Hematopoietic multipotent progenitor cell treated with erythropoietin and hydrocortisone succinate and interleukin-3 and kit ligand, for 15 days (in vitro differentiated cells): ENCODE results near the gene PTPN14.

Experiments used
- DNase-seq: peaks from one replicate; pipeline ENCODE4 v3.0.0-alpha.2; 2015; ENCODE audit warnings: low spot score

Gene PTPN14

DNA sequence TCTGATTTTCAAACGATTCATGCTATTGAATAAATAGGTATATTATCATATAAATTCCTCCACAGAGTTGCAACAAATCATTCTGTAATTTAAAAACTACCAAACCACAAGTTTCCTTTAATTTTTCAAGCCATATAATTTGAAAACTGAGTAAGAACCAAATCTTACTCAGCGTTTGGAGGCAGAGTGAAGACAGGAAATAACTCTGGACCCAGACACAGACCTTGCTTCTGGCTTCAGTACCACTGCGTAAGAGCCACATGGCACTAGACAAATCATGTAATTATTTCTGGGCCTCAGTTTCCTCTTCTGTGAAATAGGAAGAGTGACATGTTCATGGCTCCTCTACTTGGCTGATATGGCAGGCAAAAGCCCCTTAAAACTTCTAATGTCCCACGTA lies 188.0 kb downstream of the PTPN14 start:
- DNase-seq, result no peak

DNA sequence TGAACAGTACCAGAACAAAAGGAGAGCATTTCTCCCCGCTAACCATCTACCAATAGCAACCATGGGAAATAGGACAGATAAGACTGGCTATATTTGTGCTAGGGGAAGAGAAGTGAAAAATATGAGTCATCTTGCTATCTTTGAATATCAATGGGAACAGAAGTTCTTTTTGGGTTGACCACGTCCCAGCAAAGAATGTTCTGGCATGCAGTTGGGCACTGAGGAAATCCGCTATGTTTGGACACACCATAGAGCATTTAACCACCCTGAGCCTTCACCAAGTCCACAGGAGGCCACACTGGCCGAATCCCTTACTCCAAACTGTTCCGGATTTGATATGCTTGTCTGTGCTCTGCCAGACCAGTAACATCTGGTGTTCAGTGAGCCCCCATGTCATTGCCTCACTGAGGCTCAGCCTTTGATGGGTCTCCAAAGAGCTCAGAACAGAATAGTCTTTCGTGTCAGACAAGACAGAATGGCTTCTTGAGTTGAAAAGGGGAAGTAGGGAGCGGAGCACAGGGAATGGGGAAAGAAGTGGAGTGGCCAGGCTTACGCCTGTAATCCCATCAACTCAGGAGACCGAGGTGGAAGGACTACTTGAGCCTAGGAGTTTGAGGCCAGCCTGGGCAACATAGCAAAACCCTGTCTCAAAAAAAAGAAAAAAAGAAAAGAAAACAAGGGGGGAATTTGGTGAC lies 189.1 kb downstream of the PTPN14 start:
- no peak for DNase-seq

DNA sequence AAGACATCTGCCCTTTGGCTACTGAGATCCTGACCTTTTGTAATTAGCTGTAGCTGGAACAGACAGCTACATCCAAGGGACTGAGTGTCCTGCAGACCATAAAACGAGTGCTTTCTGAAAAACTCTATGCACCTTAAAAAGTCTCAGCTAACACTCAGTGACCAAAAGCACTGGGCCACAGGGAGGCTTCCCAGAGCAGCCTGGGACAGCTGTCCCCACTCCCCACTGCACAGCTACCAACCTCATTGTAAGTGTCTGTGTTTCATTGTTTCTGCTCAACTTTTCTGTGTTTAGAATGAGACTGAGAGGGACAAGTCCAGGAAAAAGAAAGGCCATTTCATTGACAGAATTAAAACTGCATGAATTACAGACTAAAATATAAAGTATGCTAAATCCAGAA lies 189.8 kb downstream of the PTPN14 start:
- DNase-seq, result no peak

DNA sequence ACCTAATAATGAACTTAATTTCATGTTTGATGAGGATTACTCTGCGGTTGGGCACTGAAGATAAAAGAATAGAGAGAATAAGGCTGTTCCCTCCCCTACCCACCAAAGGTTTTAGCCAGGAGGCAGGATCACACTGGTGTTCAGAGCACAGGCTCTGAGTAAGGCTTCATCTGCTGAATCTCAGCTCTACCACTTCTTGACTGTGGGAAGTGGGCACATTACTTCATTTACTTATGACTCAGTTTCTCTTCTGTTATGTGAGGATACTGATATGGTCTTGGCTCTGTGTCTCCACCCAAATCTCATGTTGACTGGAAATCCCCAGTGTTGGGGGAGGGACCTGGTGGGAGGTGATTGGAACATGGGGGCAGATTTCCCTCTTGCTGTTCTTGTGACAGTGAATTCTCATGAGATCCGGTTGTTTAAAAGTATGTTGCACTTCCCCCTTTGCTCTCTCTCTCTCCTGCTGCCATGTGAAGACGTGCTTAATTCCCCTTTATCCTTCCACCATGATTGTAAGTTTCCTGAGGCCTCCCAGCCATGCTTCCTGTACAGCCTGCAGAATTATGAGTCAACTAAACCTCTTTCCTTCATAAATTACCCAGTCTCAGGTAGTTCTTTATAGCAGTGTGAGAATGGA lies 190.8 kb downstream of the PTPN14 start:
- DNase-seq, result no peak

DNA sequence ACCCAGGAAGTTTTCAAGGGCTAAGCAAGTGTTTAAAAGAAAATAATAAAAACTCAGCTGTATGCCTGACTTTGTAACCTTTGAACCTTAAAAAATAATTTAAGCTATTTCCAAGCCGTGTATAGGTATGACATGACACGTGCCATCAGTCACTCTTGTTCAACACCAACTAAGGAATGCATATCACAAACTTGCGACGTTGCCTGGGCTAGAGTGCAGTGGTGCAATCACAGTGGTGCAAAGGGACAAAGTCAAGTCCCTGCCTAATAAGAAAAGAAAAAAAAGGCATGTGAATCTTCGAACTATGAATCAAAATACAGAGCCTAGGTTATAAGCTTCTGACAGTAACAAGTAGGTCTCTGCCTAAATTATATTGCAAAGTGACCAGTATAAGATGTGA lies 191.3 kb downstream of the PTPN14 start:
- no peak for DNase-seq

DNA sequence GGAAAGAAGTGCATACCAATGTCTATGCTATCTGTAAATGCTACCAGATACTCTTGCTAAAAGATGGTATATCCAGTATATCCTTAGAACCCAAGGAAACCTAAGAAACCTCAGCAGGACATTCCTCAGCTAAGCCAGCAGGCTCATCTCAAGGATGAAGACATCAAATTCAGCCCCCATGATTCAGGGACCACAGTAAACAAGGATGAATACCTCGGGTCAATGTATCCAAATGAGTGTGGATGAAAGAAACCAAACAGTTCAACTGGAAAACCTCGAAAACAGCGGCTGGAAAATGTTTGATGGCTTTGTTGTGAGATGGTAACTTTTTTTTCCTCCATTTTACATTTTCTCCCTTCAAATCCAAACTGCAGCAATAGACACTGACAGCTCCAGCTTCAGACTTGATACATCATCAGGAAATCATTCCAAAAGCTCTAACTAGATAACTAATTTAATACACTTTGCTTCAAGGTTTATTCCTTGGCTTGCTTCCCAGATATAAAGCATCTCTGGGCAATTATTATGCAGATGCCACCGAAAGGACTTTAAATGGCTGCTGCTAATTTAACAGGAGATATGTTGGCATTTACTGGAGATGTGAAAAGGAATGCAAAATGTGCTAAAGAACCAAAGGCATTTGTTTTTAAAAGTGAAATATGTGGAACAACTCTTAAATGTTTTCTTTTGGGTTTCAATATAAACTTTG lies 196.8 kb downstream of the PTPN14 start:
- DNase-seq, result no peak

DNA sequence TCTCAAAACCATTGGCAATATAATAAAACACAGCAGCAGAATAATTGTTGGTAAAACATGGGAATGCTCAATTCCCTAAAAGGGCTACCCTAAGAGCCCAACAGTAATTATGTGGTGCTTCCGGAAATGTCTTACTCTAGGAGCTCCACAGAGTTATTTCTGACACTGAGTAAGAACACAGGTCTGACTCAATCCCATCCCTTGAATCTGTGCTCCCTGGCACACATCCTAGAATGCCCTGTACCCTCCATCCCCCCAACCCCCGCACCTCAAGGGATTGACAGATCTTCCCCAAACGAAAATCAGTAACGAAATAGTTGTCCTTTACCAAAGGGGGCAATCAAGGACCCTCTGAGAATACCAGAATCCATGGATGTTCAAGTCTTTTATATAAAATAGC lies 198.6 kb downstream of the PTPN14 start:
- no peak for DNase-seq

DNA sequence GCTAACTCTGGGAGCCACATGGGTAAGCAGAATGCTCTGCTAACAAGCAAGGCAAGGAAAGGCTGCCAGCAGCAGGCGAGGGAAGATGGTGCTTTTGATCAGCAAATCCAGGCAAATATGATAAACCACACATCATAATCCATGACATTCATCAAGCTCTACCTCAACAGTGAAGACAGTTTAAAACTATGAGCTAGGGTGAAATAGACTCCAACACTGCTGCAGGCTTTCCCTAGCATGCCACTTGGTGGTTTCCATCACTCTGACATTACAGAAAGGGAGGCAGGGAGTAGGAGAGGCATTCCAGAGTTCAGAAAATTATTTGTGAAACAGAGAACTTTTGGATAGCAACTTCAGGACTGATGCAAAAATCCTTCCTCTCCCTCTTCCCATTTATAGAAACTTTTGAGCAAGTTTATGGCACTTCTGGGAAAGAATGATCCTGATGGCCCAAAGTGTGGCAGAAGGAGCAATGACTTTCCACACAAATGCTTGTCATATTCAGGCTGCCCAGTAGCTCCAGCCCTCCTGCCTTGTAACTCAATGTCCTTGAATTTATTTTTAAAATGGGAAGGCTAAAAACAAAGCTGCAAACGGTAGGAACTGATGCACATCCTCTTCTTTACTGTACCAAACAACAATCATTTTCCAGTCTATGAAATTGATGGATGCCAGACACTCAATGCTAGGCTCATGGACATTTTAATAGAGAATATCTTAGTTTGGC lies 199.7 kb downstream of the PTPN14 start:
- no peak for DNase-seq

DNA sequence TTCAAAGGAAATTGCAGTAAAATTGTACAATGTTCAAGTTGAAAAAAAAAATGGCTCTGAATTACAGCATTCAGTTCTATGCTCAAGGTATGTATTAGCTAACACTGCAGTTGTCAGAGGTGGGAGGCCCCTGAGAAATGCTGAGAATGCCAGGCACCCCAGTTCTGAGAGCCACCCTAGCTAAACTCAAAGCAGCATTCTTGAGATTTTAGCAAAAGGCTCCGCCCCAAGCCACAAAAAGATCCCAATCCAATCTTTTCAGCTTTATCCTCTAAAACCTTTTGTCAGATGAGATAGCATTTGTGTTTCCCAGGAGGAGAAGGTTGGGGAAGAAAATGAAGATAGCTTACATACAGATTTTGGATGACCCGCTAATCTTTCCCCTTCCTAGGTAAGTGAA lies 201.6 kb downstream of the PTPN14 start:
- DNase-seq, result no peak

DNA sequence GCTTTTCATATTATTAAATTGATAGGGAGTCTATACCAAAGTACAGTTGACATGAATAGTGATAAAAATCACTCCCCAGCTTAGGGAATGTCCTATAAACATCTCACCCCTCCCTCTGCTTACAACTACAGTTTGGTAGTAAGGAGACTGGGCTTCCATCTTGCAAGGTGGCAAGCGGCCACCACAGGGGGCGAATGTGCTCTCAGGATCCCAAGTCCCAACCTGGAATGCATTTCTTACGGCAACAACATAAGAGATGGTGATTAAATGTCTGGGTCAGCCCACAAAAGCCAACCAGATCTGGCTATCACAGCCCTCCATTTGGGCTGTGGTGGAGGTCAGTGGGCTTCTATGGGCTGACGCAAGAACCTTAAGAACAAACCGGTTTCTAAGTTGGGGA lies 202.4 kb downstream of the PTPN14 start:
- DNase-seq, result no peak

DNA sequence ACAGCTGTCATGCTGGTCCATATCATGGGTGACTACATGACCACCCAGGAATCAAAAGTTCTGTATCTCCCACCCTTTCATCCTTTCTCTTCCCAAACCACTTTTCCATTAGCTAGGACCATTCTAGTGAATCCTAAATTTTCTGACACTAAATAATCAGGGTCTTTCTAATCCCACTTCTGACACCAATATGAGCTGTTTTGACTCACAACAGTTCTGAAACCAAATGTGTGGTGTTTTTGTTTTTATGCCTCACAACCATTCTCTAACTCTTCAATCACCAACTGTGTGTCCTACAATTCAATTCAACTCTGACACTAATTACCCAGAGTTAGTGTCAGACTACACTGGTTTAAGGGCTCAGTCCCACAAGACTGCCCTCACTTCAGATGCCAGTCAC lies 206.5 kb downstream of the PTPN14 start:
- no peak for DNase-seq

DNA sequence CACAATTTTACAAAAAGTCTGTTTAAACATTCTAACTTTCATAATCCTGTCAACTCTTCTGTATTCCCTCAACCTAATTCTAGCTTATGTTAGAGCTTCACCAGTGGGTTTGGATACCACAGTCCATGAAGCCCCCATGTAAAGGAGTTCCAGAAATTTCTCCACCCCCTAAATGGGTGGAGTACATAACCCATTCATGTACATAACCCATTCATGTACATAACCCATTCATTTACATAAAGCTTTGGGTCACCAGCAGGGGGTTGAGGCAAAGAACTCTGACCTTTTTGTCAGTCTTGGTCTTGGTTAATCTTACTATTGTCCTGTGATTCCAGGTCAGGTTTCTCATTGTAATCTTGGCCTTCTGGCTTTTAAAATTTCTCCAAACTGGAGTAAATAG lies 208.9 kb downstream of the PTPN14 start:
- DNase-seq, result no peak

DNA sequence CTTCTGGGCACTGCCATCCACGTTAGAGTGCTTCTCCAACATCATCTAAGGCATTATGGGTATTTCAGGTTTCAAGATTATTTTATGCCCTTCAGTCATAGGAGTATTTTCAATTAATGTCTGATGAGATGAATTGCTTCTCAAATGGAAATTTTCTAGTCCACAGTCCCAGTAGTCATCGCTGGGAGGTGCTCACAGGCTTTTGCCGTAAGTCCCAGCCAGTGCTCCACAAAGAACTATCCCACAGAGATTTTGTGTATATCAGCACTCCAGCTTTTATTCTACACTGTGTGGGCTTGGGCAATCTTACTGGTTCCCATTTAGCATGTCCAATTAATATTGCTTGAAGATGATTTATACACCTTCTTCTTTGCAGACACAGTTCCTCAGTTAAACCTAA lies 209.5 kb downstream of the PTPN14 start:
- no peak for DNase-seq

DNA sequence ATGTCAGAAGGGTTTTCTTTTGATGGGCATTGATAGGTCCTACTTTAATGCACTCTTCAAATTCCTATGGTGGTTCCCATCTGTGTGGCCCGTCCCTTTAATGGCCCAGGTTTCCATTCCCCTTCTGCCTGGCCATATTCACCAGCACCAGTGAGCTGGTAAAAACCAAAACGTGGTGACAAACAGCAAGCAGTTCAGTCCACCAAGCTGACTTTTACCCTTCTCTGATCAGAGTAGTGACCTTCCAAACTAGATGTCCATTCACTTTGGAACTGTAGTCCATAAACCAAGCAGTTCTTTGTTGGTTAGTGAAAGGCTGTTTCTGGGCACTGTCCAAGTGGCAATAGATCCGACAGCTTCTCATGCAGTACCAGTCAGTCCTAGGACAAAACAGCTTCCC lies 209.9 kb downstream of the PTPN14 start:
- no peak for DNase-seq

DNA sequence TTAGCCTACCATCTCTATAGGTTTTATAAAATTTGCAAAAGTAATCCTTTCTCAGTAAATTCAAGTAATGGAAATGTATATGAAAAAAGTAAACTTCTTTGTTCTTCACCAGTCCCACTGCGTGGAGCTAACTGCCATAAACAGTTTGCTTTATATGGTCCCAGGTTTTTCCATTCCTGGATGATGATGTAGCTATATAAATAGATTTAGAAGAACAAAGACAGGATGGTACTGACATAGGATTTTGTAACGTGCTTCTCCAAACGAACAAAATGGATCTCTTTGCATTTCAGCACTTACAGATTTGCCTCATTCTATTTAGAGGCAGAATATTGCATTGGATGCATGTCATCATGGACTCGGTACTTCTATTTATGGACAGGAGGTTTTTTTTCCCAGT lies 213.2 kb downstream of the PTPN14 start:
- no peak for DNase-seq

DNA sequence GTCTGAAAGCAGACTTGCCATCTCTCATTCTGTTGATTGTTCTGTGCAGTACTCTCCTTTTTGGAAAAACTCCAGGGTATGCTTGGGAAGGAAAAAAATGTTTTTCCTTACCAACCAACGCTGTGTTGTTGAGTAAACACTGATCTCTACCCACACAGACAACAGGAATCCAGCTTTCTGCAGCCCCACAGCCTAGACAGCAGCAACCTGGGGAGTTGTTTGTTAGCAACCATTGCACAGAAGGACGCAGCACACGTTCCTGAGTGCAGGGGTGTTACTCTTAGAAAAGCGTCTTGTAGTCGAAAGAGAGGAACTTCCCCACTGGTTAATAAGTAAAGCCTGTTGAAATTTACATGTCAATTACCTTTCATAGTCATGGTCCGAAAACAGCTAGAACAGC lies 213.9 kb downstream of the PTPN14 start:
- DNase-seq, result no peak

DNA sequence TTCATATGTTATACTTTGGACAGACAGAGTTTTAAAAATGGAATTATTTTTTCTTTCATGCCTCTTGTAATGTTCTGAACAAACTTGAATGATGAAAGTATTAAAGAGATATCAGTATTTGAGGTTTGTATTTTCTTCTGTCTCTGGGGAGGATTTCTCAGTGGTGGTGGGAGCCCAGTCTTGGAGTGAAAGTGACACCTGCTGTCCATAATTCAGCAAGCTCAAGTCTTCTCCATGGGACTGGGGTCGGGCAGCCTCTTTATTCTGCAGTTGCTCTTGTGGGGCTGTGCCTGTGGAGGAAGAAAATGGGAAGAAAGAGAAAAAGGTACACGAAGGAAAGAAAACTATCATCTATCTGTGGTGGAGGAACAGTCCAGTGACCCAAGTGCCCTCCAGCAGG lies 214.4 kb downstream of the PTPN14 start:
- no peak for DNase-seq

DNA sequence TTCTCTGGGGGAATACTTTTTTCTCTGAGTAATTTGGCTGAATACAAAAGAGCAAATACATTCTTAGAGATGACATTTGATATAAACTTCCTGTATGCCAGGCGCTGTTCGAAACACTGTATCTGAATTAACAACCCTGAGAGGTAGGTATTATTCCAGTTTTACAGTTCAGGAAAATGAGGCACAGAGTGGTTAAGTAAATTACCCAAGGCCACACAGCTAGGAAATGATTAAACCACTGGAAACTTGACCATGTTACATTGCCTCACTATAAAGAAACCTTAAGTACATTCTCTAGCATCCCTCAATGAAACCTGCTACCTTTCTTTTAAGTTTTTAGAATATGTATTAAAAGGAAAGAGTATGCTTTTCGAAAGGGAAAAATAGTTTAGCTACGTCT lies 215.8 kb downstream of the PTPN14 start:
- DNase-seq, result no peak

DNA sequence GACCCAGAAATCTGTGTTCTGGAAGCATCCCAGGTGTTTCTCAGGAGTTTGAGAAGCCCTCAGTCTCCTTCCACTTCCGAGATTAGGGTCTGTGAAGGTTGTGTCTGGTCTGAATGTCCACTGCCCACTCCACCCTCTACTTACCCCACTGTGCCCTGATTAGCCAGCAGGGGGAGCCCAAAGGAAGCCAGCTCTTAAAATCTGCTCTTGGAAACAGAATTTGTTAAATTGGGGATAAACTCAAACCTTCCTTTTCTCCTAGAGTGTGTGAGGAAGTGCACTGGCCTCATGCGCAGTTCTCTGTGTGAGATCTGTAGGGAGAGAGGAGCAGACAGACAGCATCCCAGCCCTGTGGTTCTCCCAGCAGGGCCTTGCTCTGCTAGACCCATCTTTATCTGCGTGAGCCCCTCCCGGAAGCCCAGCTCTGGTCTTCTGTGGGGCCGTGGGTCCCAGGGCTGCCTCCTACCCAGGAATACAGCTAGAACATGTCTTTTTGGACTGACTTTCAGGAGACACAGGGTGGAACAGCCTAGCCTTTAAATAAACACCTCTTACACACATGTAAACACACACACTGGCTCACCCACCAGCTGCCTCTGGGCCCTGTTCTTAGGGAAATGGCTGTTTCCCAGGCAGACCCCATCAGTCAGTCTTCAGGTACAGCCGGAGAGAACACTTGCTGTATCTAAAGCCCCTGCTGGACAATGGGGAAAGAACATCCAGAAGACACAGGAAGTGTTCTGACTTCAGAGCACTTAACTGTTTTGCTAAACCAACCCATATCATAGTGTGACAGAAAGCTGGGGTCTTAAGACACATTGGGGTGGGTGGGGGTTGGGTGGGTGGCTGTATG lies 218.2 kb downstream of the PTPN14 start:
- DNase-seq, result peak; percentile 45

DNA sequence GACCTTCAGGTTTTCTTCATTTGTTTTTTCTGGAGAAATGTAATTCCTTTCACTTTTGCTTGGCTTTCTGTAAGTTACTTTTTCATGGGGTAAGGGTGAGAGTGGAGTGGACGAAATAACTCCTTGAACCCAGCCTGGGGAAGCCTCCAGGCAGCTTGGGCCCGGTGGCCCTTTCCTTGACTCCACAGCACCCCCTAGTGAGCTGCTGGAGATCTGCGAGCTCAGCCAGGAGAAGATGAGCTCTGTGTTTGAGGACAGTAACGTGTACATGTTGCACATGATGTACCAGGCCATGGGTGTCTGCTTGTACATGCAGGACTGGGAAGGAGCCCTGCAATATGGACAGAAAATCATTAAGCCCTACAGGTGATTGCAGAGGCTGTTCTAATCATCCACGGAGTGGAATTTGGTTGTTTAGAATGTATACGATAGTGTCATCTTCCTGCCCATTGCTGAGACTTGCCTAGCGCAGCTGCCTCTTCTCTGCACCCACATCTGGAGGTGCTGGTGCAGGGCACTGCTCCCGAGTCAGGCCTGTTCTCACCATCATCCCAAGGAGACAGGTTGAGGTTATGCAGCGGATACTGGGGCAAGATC lies 219.5 kb downstream of the PTPN14 start:
- DNase-seq, result peak; percentile 55

DNA sequence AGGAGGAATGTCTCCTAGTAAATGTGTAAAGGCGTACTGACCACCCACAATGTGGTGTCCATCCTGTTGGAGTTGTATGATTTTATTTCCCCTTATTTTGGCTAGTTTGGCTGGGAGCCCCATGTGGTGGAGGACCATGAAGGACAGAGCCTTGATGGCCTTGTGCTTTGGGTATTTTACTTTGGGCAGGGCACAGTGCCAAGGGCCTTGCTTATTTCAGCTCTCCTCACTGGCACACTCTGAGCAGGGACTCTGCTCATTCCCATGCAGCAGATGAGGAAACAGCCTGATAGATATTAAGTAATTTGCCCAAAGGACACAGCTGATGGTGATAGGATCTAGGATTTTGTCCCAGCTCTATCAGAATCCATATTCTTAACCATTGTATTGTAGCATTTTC lies 220.2 kb downstream of the PTPN14 start:
- DNase-seq, result no peak

DNA sequence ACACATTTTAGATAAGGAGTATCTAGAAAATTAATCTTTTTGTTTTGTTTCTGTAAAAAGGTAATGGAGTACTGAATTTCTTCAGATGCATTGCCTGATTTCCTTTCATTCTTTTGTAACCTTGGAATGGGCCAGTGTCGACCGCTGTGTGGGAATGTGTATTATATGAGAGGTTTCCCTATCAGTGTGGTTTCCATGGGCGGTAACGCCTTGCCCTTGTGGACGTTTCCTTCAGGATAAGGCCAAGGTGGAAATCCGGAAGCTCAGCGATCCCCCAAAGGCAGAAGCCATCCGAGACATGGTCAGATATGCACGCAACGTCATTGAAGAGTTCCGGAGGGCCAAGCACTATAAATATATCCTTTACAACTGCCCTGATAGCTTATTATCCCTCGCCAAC lies 220.7 kb downstream of the PTPN14 start:
- DNase-seq, result no peak
